ENCODE data around the gene SNTG2. TPM values are rescaled to one million over a fixed set of nuclear protein-coding genes. Genes with fewer than 3 reads are reported as not detected.

Gene SNTG2
- polyA plus RNA-seq, 3 donors = not detected

GRCh38 chr2:1033069-1033468, 82.4 kb downstream of the SNTG2 start:
- Histone ChIP-seq H3K36me3 (replicated peaks in 1 of 2; ENCODE audit: control insufficient read depth in 1 of 2, insufficient read depth in 2 of 2, low read length in 2 of 2) (no peaks in the 10 kb centered on the region), H3K9ac (ENCODE audit: insufficient read depth, low read length, poor library complexity, severe bottlenecking) (no peak overlapping the region), H3K27ac (ENCODE audit: low read depth in 1 of 2, low read length in 2 of 2) (no peak overlapping the region), H3K4me1 (ENCODE audit: control insufficient read depth in 1 of 2, insufficient read depth in 2 of 2, low read length in 2 of 2) (no peaks in the 10 kb centered on the region), H3K79me2 (ENCODE audit: insufficient read depth, low read length) (no peaks in the 10 kb centered on the region), H3K9me3 (replicated peaks in 1 of 2; ENCODE audit: control insufficient read depth in 1 of 2, insufficient read depth in 1 of 2, low read length in 2 of 2) (no peaks in the 10 kb centered on the region), H3K4me3 (replicated peaks in 1 of 3; ENCODE audit: low read depth in 2 of 3, low read length in 3 of 3) (no peak overlapping the region), H3K27me3 (ENCODE audit: control insufficient read depth in 2 of 2, insufficient read depth in 2 of 2, low read length in 2 of 2) (no peaks in the 10 kb centered on the region), H3K4me2 (replicated peaks; ENCODE audit: extremely low read depth, low read length, poor library complexity, severe bottlenecking) (no peak overlapping the region), H2AFZ (ENCODE audit: insufficient read depth, low read depth, low read length, poor library complexity, severe bottlenecking) (no peak overlapping the region), H4K20me1 (ENCODE audit: insufficient read depth, low read length) (no peaks in the 10 kb centered on the region)
- Mint-ChIP-seq H3K4me3 (no peak overlapping the region), H3K9me3 (peaks cover 0 to 7% (median 5%) of the 10 kb centered on the region in 7 donors), H3K36me3 (no peaks in the 10 kb centered on the region), H3K4me1 (no peaks in the 10 kb centered on the region), H3K27ac (no peak overlapping the region), H3K27me3 (ENCODE audit: low read depth in 3 of 3) (peaks cover 0 to 10% (median 0%) of the 10 kb centered on the region in 3 donors)
- TF ChIP-seq, protein P1, sequence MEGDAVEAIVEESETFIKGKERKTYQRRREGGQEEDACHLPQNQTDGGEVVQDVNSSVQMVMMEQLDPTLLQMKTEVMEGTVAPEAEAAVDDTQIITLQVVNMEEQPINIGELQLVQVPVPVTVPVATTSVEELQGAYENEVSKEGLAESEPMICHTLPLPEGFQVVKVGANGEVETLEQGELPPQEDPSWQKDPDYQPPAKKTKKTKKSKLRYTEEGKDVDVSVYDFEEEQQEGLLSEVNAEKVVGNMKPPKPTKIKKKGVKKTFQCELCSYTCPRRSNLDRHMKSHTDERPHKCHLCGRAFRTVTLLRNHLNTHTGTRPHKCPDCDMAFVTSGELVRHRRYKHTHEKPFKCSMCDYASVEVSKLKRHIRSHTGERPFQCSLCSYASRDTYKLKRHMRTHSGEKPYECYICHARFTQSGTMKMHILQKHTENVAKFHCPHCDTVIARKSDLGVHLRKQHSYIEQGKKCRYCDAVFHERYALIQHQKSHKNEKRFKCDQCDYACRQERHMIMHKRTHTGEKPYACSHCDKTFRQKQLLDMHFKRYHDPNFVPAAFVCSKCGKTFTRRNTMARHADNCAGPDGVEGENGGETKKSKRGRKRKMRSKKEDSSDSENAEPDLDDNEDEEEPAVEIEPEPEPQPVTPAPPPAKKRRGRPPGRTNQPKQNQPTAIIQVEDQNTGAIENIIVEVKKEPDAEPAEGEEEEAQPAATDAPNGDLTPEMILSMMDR (IDR thresholded peaks at IDR 0.05) = no peak
- DNase-seq = no peak
- intact Hi-C loops (cut with micrococcal nuclease) = no loop called here
- WGBS (ENCODE audit: insufficient coverage) = 100% methylated on average over 2 of the region's 3 CpGs

DNA sequence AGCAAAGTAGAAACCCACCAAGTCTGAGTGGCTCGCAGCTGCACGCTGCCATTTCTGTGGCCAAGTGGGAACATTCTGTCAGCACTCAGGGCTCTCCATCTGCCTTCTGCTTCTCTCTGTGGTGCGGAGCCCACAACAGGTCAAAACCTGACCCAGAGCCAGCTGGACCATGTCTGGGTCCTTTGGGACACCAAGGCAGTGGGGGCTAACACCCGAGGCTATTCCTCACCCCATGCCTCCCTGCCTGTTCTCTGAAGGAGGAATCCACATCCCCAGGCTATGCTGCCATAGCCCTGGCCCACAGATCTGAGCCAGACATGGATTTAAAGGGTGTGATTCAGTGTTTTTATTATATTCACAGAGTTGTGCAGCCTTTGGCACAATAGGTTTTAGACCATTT, 86.4 kb downstream of the SNTG2 start:
- Histone ChIP-seq H3K9me3 (replicated peaks in 1 of 2; ENCODE audit: control insufficient read depth in 1 of 2, insufficient read depth in 1 of 2, low read length in 2 of 2) (no peaks in the 10 kb centered on the region), H3K36me3 (replicated peaks in 1 of 2; ENCODE audit: control insufficient read depth in 1 of 2, insufficient read depth in 2 of 2, low read length in 2 of 2) (no peaks in the 10 kb centered on the region), H3K9ac (ENCODE audit: insufficient read depth, low read length, poor library complexity, severe bottlenecking) (no peak overlapping the region), H3K27me3 (ENCODE audit: control insufficient read depth in 2 of 2, insufficient read depth in 2 of 2, low read length in 2 of 2) (no peaks in the 10 kb centered on the region), H3K4me3 (replicated peaks in 1 of 3; ENCODE audit: low read depth in 2 of 3, low read length in 3 of 3) (no peak overlapping the region), H3K27ac (ENCODE audit: low read depth in 1 of 2, low read length in 2 of 2) (no peak overlapping the region), H3K79me2 (ENCODE audit: insufficient read depth, low read length) (no peaks in the 10 kb centered on the region), H2AFZ (ENCODE audit: insufficient read depth, low read depth, low read length, poor library complexity, severe bottlenecking) (no peak overlapping the region), H4K20me1 (ENCODE audit: insufficient read depth, low read length) (no peaks in the 10 kb centered on the region), H3K4me1 (ENCODE audit: control insufficient read depth in 1 of 2, insufficient read depth in 2 of 2, low read length in 2 of 2) (no peaks in the 10 kb centered on the region), H3K4me2 (replicated peaks; ENCODE audit: extremely low read depth, low read length, poor library complexity, severe bottlenecking) (no peak overlapping the region)
- Mint-ChIP-seq H3K4me3 (no peak overlapping the region), H3K4me1 (no peaks in the 10 kb centered on the region), H3K9me3 (peaks cover 0 to 6% (median 2%) of the 10 kb centered on the region in 7 donors), H3K36me3 (no peaks in the 10 kb centered on the region), H3K27ac (no peak overlapping the region), H3K27me3 (ENCODE audit: low read depth in 3 of 3) (peaks cover 0 to 8% (median 0%) of the 10 kb centered on the region in 3 donors)
- TF ChIP-seq, protein P1 (IDR thresholded peaks at IDR 0.05) = no peak
- no peak for DNase-seq
- intact Hi-C loops (cut with micrococcal nuclease) = no loop called here
- 86% methylated on average over 3 of the region's 4 CpGs for WGBS (ENCODE audit: insufficient coverage)

Measured in CD14-positive monocyte (primary cell).